Skin of body (tissue), 2 donors: ENCODE results near the gene TMEM217. TPM values are rescaled to one million over a fixed set of nuclear protein-coding genes. Genes with fewer than 3 reads are reported as not detected.
A peak's percentile ranks its signal among the peaks of the same experiment; 100 is the strongest.
"Not testable (repeated sequence)": the region's sequence is repeated elsewhere in the genome, so short reads cannot be mapped to it uniquely, and the experiment has no call there.

ENCODE experiments used
- DNase-seq: peaks from one replicate; lab custom pipeline; 2025; lab: John Stamatoyannopoulos, UW
- total RNA-seq: library from RNA; depleted of rRNA; stranded (reverse); fragments of >200 nt; gene quantifications from one replicate; pipeline ENCODE4 v1.2.3, GENCODE V29; 2014

TMEM217 gene
- total RNA-seq, 1 donor from 2014 or later: 1.3 TPM

DNA sequence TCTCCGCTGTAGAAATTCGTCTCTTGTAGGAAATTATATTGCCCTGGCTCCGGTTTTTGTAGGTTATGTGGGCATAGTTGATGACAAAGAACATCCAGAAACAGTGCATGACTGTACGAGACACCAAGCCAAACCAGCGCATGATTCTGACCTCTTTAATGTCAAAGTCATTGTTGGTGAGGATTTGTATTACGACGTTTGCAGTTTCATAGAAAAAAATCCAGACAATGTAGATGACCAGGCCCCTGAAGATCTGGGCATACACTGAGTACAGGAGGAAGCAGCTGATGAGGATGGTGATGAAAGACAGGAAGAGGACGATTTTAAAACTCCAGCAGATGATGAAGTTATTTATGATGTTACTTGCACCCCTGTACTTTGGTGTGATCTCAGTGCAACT lies 39.4 kb downstream of the TMEM217 start:
- DNase-seq: no peak

GRCh38 chr6:37218061-37218460 lies 39.9 kb downstream of the TMEM217 start:
- no peak for DNase-seq

GRCh38 chr6:37212268-37212667 lies 45.7 kb downstream of the TMEM217 start:
- no peak for DNase-seq

DNA sequence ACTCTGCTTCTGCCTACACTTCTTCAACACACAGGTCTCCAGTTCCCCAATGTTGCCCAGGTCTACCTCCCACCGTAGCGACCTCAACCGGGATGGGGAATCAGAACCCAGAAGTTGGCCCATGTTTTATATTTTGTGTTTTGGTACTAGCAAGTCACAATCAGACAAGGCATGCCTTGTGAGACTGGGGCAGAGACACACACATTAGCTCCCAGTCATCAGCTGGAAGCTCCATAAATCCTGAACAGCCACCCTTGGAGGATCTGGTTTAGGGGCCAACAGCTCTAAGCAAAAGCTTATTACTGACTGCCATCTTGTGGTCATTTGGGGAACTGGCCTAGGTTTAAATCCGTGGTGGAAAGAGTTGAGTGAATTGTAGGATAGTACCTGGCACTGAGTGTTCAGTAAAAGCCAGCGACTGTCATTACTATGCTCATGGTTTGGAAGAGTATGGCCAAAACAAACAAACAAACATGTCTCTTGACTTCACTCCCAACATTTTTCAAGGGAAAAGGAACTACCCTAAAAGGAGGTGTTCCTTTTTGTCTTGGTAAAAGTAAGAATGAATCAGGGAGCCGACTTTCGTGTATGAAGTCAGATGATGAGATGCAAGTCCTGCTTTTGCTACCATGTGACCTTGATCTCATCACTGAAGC lies 47.5 kb downstream of the TMEM217 start:
- DNase-seq: peak; percentile 82

DNA sequence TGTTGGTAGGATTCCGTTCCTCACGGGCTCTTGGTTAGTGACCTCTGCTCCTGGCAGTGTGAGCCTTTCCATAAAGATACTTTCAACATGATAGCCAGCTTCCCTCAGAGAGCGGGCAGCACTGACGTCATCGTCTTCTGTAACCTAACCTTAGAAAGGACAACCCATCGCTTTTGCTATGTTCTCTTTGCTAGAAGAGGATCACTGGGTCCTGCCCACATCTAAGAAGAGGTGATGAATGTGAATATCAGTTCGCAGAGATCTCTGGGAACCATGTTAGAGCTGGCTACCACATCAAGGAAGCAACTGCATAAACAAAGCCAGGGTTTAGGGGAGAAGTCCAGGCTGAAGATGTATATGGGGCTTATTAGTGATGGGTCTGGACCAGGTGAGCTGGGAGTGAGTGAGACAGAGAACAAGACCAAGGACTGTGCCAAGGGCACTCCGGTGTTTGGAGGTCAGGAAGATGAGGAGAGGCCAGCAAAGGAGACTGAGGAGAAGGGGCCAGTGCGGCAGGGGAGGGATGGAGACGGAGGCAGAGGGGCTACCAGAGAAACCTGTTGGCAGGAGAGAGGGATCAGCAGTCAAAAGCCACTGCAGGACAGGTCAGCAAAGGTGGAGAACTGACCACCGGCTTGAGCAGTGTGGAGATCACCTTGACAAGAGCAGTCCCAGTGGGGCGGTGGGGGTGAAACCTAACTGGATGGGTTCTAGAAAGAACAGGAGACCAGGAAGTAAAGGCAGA lies 48.3 kb downstream of the TMEM217 start:
- no peak for DNase-seq

- no peak for DNase-seq
Observed at GRCh38 chr6:37208793-37209192, 49.2 kb downstream of the TMEM217 start.

- DNase-seq: peak; percentile 5
Observed at GRCh38 chr6:37207903-37208456, 50.0 kb downstream of the TMEM217 start.

DNA sequence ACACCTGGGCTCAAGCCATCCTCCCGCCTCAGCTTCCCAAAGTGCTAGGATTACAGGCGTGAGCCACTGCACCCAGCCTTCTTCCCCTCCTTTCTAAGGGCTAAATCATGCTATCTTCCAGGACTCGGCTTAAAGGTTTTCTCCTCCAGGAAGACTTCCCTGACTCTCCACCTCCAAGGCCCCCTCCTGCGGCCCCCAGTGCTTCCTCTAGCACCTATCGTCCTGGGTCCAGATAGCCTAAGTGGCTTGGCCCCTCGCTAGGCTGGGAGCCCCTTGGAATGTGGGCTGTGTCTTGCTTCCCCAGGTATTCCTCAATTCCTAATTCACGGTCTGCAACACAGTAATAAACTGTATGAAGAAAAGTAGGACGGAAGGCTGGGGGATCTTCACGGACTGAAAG lies 51.3 kb downstream of the TMEM217 start:
- DNase-seq: no peak

DNA sequence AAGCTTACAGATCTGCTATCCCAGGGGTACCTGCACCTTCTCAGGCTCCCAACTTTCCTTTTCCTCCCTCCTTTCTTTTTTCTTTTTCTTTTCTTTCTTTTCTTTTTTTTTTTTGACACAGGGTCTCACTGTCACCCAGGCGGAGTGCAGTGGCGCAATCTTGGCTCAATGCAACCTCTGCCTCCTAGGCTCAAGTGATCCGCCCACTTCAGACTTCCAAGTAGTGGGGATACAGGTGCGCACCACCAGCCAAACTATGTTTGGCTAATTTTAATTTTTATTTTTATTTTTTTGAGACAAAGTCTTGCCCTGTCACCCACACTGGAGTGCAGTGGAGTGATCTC lies 52.0 kb downstream of the TMEM217 start:
- DNase-seq: no peak

DNA sequence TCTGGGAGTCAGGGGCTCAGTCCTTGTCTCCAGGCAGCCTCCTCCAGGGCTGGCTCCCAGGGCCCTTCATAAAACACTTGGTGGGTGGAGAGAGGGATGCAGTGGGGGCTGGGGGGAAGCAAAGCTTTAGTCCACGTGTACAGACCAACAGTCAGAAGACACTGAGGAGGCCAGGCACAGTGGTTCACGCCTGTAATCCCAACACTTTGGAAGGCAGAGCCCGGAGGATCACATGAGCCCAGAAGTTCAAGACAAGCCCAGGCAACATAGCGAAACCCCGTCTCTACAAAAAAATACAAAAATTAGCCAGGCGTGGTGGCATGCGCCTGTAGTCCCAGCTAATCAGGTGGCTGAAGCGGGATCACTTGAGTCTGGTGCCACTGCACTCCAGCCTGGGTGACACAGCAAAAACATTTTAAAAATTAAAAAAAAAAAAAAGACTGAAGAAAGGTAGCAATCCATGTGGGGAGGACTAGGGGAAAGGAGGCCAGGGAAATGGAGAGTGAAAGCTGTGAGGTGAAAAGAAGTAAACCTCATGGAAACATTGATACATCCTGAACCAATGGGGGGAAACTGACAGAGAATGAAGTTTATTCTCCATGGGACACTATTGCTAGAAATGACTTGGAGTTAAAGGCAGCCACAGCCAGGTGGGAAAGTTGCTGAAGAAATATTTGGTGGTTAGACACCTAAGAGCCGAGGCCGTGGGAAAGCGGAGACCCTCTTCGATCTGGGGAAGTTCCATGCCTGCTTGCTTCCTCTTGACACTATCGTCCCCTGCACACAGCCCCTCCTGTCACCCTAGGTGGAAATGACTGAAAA lies 52.6 kb downstream of the TMEM217 start:
- DNase-seq: no peak

DNA sequence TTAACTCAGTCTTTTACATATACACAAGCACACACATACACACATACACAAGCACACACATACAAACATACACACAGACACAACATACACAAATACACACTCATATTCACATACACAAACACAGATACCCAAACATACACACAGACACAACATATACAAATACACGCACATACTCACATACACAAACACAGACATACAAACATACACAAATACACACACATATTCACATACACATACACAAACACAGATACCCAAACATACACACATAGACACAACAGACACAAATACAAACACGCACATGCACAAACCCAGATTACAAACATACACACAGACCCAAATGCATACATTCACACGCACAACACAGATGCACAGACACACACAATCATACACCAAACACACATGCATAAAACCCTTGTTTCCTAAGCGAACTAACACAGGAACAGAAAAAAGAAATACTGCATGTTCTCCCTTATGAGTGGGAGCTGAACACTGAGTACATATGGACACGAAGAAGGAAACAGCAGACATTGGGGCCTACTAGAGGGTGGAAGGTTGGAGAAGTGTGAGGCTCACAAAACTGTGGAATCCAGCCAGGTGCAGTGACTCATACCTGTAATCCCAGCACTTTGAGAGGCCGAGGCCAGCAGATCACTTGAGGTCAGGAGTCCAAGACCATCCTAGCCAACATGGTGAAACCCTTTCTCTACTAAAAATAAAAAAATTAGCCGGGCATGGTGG lies 53.8 kb downstream of the TMEM217 start:
- no peak for DNase-seq

- DNase-seq: no peak
Observed at GRCh38 chr6:37202788-37203491, 55.0 kb downstream of the TMEM217 start.

DNA sequence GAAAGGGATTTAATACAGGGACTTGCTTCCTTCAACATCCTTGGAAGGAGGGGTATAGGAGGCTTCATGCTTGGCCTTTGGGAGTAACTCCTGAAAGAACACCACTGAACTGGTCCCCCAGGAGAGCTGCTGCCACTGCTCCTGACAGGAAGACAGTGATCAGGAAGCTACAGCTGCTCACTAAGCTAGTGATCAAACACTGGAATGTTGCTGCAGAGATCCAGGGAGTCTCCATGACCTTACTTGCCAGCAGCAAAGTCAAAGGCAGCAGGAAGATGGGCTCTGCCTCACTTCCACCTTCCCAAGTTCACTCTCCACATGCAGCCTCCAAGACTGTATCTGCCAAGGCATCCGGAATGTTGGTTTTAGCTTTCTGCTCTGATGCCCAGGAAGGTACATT lies 56.2 kb downstream of the TMEM217 start:
- DNase-seq: no peak

- DNase-seq: no peak
Observed at GRCh38 chr6:37200085-37200484, 57.9 kb downstream of the TMEM217 start.

- not testable (repeated sequence) for DNase-seq
Observed at GRCh38 chr6:37196451-37196850, 61.5 kb downstream of the TMEM217 start.

- DNase-seq: not testable (repeated sequence)
Observed at GRCh38 chr6:37194886-37195285, 63.1 kb downstream of the TMEM217 start.

GRCh38 chr6:37192666-37193065 lies 65.3 kb downstream of the TMEM217 start:
- no peak for DNase-seq

GRCh38 chr6:37190159-37190535 lies 67.8 kb downstream of the TMEM217 start:
- DNase-seq: no peak

DNA sequence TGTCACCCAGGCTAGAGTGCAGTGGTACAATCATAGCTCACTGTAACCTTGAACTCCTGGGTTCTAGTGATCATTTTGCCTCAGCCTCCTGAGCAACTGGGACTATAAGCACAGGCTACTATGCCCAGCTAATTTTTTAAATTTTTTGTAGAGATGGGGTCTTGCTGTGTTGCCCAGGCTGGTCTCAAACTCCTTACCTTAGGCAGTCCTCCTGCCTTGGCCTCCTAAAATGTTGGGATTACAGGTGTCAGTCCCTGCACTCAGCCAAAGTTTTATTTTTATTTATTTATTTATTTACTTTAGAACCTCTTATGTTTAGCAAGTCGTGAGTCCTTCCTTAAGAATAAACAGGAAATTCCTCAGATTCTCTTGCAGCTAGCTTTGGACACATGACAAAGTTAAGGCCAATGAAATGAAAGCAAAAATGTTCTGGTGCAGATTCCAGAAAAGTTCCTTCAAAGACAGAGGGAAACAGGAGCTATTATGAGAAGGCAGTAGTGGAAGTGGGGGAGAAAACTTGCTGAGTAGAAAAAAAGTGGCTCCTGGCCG lies 68.9 kb downstream of the TMEM217 start:
- no peak for DNase-seq

GRCh38 chr6:37187321-37188022 lies 70.5 kb downstream of the TMEM217 start:
- no peak for DNase-seq
